ENCODE results near the gene SEC16A.
A peak's percentile ranks its signal among the peaks of the same experiment; 100 is the strongest.

SEC16A gene

GRCh38 chr9:136441191-136441680 lies 41.6 kb downstream of the SEC16A start:
- TF ChIP-seq SPI1 (IDR thresholded peaks at IDR 0.05; ENCODE audit: borderline replicate concordance, low read depth) (no peak), CTCF (IDR thresholded peaks at IDR 0.05; ENCODE audit: insufficient read depth, low read length) (no peak), POLR2AphosphoS5 (IDR thresholded peaks at IDR 0.05; ENCODE audit: low read depth) (no peak), GABPA (IDR thresholded peaks at IDR 0.05; ENCODE audit: low read depth) (no peak), REST (IDR thresholded peaks at IDR 0.05; ENCODE audit: insufficient replicate concordance, low read depth) (no peak)

GRCh38 chr9:136439481-136440408 lies 43.1 kb downstream of the SEC16A start, which contains the start of gene INPP5E:
Gene INPP5E, minus strand, starts transcription at chr9:136439845. Its CDS starts 426 bp downstream, at chr9:136439419.
- H3K27ac ChIP-seq (replicated peaks), result peak within 1 kb of the TSS; percentile 71
- peak; percentile 53 to 60 for DNase-seq (ENCODE audit: low read depth in 1 of 2, low spot score in 1 of 2)
- TF ChIP-seq GABPA (IDR thresholded peaks at IDR 0.05; ENCODE audit: low read depth) (no peak), POLR2AphosphoS5 (IDR thresholded peaks at IDR 0.05; ENCODE audit: low read depth) (peak; percentile 26; the same call in 1 of the 2 replicates)
- H3K4me3 ChIP-seq (replicated peaks; ENCODE audit: insufficient read depth, low read length), result peak within 1 kb of the TSS; percentile 66
- no peaks in the 10 kb centered on the region for H3K27me3 ChIP-seq (ENCODE audit: insufficient read depth, poor library complexity, severe bottlenecking)

More at GRCh38 chr9:136441191-136441680, 41.6 kb downstream of the SEC16A start:
- H3K27ac ChIP-seq (replicated peaks), result no peak overlapping the region
- no peaks in the 10 kb centered on the region for H3K27me3 ChIP-seq (ENCODE audit: insufficient read depth, poor library complexity, severe bottlenecking)
- no peak for DNase-seq (ENCODE audit: low read depth in 1 of 2, low spot score in 1 of 2)
- no peak overlapping the region for H3K4me3 ChIP-seq (replicated peaks; ENCODE audit: insufficient read depth, low read length)

- TF ChIP-seq POLR2AphosphoS5 (IDR thresholded peaks at IDR 0.05; ENCODE audit: low read depth) (no peak), GABPA (IDR thresholded peaks at IDR 0.05; ENCODE audit: low read depth) (no peak), CTCF (IDR thresholded peaks at IDR 0.05; ENCODE audit: insufficient read depth, low read length) (no peak), SPI1 (IDR thresholded peaks at IDR 0.05; ENCODE audit: borderline replicate concordance, low read depth) (no peak), REST (IDR thresholded peaks at IDR 0.05; ENCODE audit: insufficient replicate concordance, low read depth) (no peak)
- DNase-seq (ENCODE audit: low read depth in 1 of 2, low spot score in 1 of 2), result peak; percentile 8 to 45
- H3K27ac ChIP-seq (replicated peaks), result peak overlapping the region; percentile 9
- H3K4me3 ChIP-seq (replicated peaks; ENCODE audit: insufficient read depth, low read length), result peak overlapping the region; percentile 66
- H3K27me3 ChIP-seq (ENCODE audit: insufficient read depth, poor library complexity, severe bottlenecking), result no peaks in the 10 kb centered on the region
These were observed 44.0 kb downstream of the SEC16A start for GRCh38 chr9:136438548-136439480.
